ENCODE data around the gene OR6X1. TPM values are rescaled to one million over a fixed set of nuclear protein-coding genes. Genes with fewer than 3 reads are reported as not detected.

The OR6X1 gene
- total and polyA plus RNA-seq, 8 donors: not detected

DNA sequence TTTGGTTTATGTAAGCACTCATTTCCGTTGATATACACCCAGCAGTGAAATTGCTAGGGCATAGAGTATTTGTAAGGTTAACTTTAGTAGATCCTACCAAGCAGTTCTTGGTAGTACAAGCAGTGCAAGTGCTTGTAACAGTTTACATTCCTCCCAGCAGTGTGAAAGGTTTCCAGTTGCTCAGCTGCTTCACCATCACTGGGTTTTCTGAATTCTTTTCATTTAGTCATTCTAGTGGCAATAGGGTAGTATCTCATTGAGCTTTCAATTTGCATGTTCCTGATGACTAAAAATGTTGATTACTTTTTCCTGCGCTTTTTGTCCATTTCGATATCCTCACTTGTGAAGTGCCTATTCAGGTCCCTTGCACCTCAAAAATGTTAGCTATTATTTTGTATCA lies 47.1 kb downstream of the OR6X1 start:
- ATAC-seq (no peak), DNase-seq (no peak)
- no peak overlapping the region for H3K4me3 ChIP-seq
- no peaks in the 10 kb centered on the region for H3K9me3 ChIP-seq
- intact Hi-C loops (cut with DNase I): loop anchor here in 1 of 2 donors (5.0 to 10.0 kb wide), 2 partner anchors 65 to 122 kb away; no protein-coding TSS in a partner anchor
- TF ChIP-seq CTCF (IDR thresholded peaks at IDR 0.05): no peak
- peaks cover 3 to 26% of the 10 kb centered on the region in 2 donors for H3K27me3 ChIP-seq
- H3K36me3 ChIP-seq: no peaks in the 10 kb centered on the region
- H3K4me1 ChIP-seq: no peaks in the 10 kb centered on the region
- H3K27ac ChIP-seq: no peak overlapping the region

- DNase-seq (no peak), ATAC-seq (no peak)
- H3K36me3 ChIP-seq: no peaks in the 10 kb centered on the region
- H3K27ac ChIP-seq: no peak overlapping the region
- H3K4me3 ChIP-seq: no peak overlapping the region
- H3K4me1 ChIP-seq: no peaks in the 10 kb centered on the region
- H3K9me3 ChIP-seq: no peaks in the 10 kb centered on the region
- no peak for TF ChIP-seq CTCF (IDR thresholded peaks at IDR 0.05)
- intact Hi-C loops (cut with DNase I): loop anchor here in 1 of 2 donors (10.0 kb wide), 1 partner anchor 120 kb away; no protein-coding TSS in a partner anchor
- peaks cover 3 to 13% of the 10 kb centered on the region in 2 donors for H3K27me3 ChIP-seq
Measured at GRCh38 chr11:123704341-123704740, 50.0 kb downstream of the OR6X1 start.

Other genes starting within 250 kb of the OR6X1 start
- under 1 TPM; 0.61 to 0.86 TPM for gene SCN3B, start 99.9 kb downstream of the OR6X1 start, total RNA-seq
- gene SCN3B, start 99.9 kb downstream of the OR6X1 start, polyA plus RNA-seq (ENCODE audit: insufficient read length in 6 of 6): 1 to 10 TPM; 5.2 to 7.2 (median 5.5) TPM
- 1 to 10 TPM; 6.6 to 10.0 TPM for gene ZNF202, start 12.9 kb downstream of the OR6X1 start, total RNA-seq
- gene ZNF202, start 12.9 kb downstream of the OR6X1 start, polyA plus RNA-seq (ENCODE audit: insufficient read length in 6 of 6): 10 to 100 TPM; 18.2 to 24.2 (median 22.0) TPM
- not detected for gene OR6M1, start 51.8 kb upstream of the OR6X1 start, total RNA-seq
- gene OR6M1, start 51.8 kb upstream of the OR6X1 start, polyA plus RNA-seq (ENCODE audit: insufficient read length in 6 of 6): not detected
- not detected for gene TMEM225, start 131.2 kb upstream of the OR6X1 start, total RNA-seq
- gene TMEM225, start 131.2 kb upstream of the OR6X1 start, polyA plus RNA-seq (ENCODE audit: insufficient read length in 6 of 6): not detected
- gene OR8D4, start 147.6 kb upstream of the OR6X1 start, total RNA-seq: not detected
- under 1 TPM in 2 of 6 donors, not detected in 4; 0.06 to 0.07 TPM for gene OR8D4, start 147.6 kb upstream of the OR6X1 start, polyA plus RNA-seq (ENCODE audit: insufficient read length in 6 of 6)
- gene OR4D5, start 185.1 kb upstream of the OR6X1 start, total RNA-seq: not detected
- not detected for gene OR4D5, start 185.1 kb upstream of the OR6X1 start, polyA plus RNA-seq (ENCODE audit: insufficient read length in 6 of 6)
- gene OR6T1, start 189.3 kb upstream of the OR6X1 start, total RNA-seq: not detected
- gene OR6T1, start 189.3 kb upstream of the OR6X1 start, polyA plus RNA-seq (ENCODE audit: insufficient read length in 6 of 6): not detected
- not detected for gene OR10S1, start 223.3 kb upstream of the OR6X1 start, total RNA-seq
- not detected for gene OR10S1, start 223.3 kb upstream of the OR6X1 start, polyA plus RNA-seq (ENCODE audit: insufficient read length in 6 of 6)
- gene OR10G6, start 240.6 kb upstream of the OR6X1 start, total RNA-seq: not detected
- not detected for gene OR10G6, start 240.6 kb upstream of the OR6X1 start, polyA plus RNA-seq (ENCODE audit: insufficient read length in 6 of 6)

All from left lung (tissue), 10 donors.